HFF-Myc (cell line): ENCODE data around the gene UMAD1.

ENCODE experiments used
- DNase-seq: peaks from one replicate; pipeline ENCODE4 v3.0.0-alpha.2; 2011; ENCODE audit warnings: low read depth; ENCODE audit errors: extremely low read depth
- H3K4me3 ChIP-seq: replicated peaks from 2 replicates; pipeline ENCODE4 v1.5.1; 2011; ENCODE audit warnings: low read depth, mild to moderate bottlenecking, control low read depth, low read length
- CTCF ChIP-seq: IDR thresholded peaks from 2 replicates; pipeline ENCODE4 v1.5.1; 2012; ENCODE audit warnings: mild to moderate bottlenecking, low read depth, low read length, control low read depth; ENCODE audit errors: missing control alignments

UMAD1 gene

GRCh38 chr7:7808626-7809025, 168.1 kb downstream of the UMAD1 start:
- no peak overlapping the region for H3K4me3 ChIP-seq
- no peak for TF ChIP-seq CTCF
- no peak for DNase-seq

DNA sequence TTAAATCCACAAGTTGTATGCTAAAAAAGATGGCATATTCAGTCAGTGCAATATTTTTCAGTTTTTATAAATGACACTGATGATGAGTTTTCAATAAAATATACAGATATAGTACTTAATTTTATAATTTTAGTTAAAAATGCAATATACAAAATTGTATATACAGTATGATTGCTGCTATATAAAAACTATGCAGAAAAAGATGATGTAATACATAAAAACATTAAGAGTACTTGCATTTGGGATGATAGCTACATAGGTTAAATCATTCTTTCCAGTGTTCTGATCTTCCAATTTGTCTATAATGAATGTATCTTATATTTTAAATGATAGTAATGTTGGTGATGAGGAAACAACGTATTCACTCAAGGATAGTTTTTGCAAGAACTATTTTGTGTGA, 169.8 kb downstream of the UMAD1 start:
- no peak for TF ChIP-seq CTCF
- H3K4me3 ChIP-seq = no peak overlapping the region
- no peak for DNase-seq

DNA sequence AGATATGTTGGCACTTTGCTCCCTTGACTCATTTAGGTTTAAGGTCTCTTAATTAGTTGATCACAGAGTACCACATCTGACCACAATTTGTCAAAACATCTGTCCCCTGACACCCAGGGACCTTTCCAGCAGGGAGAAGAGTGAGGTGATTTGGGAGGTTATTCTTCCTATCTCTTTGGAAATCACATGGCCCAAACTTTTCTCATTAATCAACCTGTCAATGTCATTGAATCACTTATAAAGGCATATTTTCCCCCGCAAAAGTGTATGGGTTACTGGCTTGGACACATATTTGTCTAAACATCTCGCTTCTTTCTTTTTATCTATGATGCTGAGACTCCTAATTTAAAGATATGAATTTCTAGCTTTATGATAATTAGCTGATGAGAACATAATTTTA, 170.3 kb downstream of the UMAD1 start:
- no peak for DNase-seq
- no peak overlapping the region for H3K4me3 ChIP-seq
- TF ChIP-seq CTCF = no peak

- DNase-seq = no peak
- TF ChIP-seq CTCF = no peak
- no peak overlapping the region for H3K4me3 ChIP-seq
Observed at GRCh38 chr7:7812112-7812511, 171.6 kb downstream of the UMAD1 start.

DNA sequence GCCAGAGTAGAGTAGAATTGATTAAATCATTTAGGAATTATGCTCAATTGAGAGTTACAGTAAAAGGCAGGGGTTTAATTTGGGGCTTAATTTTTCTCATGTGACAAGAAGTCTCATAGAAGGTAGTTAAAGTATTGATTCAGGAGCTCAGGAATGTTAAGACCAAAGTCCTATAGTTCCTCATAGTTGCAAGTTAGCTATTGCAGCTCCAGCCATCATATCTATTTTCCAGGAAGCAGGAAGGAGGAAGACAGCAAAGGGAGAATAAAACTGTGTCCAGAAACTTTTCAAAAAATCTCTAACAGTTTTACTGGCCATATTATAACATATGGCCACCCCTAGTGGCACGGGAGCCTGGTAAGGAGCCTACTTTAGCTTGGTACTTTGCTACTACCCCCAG, 174.8 kb downstream of the UMAD1 start:
- H3K4me3 ChIP-seq = no peak overlapping the region
- no peak for DNase-seq
- TF ChIP-seq CTCF = no peak

- no peak for TF ChIP-seq CTCF
- no peak overlapping the region for H3K4me3 ChIP-seq
- no peak for DNase-seq
Observed at GRCh38 chr7:7816084-7816483, 175.5 kb downstream of the UMAD1 start.

DNA sequence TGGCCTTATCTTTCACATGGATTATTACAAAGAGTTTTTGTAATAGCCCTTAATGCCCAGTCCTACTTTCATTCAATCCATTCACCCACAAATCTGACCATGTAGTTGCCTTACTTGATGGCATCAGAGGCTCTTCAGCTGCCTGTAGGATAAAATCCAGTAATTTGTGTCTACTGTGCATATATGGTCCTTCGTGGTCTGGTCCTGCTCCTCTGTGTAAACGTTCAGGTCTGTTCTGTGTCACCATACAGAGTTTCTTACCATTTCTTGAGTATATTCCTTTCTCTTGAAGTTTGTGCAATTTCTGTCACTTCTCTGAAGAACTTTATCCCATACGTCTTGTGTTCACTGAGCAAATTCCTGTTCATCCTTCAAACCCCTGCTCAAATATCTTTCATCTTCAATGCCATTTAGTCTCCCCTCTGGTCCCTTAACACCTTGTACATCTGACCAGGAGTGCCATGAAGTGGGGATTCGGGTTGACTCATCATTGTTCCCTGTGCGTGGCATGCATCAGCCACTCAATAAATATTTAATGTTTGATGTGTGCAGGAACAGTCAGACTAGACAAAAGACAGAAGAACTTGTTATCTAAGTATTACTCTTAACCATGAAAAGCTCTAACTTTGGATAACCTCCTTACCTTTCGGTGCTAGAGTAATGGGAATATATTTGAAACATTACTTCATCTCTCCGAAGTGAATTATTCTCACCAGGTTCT, 176.4 kb downstream of the UMAD1 start:
- no peak for DNase-seq
- TF ChIP-seq CTCF = no peak
- H3K4me3 ChIP-seq = no peak overlapping the region
